ENCODE data around the gene SART3.
"Not testable (repeated sequence)": the region's sequence is repeated elsewhere in the genome, so short reads cannot be mapped to it uniquely, and the experiment has no call there.

Gene SART3

DNA sequence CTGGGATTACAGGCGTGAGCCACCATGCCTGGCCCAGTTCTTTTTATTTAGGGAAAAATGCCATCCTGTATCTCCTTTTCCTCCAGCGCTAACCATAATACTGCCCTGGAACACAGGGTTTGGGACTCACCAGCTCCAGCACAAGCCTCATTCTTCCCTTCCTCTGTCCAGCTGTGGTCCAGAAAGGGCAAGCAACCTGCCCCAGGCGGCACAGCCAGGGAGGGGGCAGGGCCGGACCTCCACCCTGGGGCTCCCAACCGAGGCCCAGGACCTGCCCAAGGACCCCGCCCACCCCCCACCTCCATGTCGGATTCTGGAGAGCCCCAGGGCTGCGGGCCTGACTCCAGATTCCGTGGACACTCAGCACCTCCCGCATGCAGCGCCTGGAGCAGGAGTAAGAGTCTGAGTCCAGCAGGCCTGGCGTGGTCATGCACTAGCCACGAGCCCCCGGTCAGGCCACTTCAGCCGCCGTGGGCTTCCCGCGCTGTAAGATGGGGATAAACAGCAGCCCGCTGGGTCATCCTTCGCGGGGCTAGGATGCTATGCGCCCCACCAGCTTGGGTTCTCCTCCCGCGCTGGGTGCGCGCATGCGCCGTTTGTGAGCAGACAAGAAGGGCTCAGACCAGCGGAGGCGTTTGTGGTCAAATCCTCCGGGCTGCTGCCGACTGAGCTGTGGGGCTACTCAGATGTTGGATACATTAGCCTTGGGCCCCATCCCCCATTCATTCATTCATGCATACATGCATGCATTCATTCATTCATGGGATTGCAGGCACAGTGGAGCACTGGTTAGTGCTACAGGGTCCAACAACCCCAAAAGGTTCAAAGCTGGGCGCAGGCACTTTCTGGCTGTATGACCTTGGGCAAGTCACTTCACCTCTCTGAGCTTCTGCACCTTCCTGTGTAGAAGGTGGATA, 20.6 kb upstream of the SART3 start:
- no peak for DNase-seq

DNA sequence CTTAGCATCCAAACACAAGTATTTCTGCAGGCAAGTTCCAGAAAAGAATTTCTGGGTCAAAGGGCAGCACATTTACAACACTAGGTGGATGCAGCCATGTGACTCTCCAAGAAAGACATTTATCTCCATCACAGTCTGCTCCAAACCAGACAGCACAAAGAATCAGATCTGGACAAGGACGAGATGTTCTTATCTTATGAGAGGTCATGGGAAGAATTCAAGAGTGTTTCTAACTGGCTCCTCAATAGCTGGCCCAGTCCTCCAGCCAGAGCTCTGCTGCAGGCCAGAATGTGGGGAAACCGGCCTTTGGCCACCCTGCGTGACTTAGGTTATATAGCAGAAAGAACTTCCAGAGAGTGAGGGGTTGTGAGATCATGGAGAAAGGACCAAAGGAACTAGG, 19.6 kb upstream of the SART3 start:
- DNase-seq = no peak

DNA sequence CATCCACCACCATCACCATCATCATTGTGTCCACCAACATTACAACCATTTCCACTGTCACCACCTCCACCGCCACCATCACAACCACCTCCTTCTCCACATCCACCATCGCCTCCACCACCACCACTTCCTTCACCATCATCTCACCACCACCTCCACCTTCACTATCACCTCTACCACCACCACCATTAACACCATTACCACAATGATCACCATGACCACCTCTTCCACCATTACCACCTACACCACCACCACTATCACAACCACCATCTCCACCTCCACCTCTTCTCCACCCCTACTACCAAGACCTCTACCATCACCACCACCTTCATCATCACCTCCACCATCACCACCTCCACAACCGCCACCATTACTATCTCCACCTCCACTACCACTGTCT, 17.8 kb upstream of the SART3 start:
- no peak for DNase-seq

DNA sequence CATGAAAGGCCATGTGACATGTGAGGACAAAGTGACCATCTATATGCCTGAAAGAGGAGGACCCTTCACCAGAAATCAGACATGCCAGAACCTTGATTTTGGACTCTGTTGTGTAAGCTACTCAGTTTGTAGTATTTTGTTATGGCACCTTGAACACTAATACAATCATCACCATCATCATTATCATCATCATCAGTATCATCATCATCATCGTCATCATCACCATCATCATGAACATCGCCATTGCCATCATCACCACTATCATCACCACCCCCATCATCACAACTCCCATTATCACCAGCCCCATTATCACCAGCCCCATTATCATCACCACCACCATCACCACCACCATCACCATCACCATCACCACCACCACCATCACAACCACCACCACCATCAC, 17.3 kb upstream of the SART3 start:
- DNase-seq = no peak

DNA sequence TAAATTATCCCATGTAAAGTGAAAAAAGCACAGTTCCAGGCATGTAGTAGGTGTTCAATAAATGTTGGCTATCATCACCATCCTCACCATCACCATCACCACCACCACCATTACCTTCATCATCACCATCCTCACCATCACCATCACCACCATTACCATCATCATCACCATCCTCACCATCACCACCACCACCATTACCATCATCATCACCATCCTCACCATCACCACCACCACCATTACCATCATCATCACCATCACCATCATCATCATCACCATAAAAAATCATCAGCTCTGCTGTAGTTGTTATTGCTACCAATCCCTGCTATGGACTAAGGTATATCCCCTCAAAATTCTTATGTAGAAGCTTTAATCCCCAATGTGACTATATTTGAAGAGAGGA, 16.5 kb upstream of the SART3 start:
- DNase-seq = no peak

DNA sequence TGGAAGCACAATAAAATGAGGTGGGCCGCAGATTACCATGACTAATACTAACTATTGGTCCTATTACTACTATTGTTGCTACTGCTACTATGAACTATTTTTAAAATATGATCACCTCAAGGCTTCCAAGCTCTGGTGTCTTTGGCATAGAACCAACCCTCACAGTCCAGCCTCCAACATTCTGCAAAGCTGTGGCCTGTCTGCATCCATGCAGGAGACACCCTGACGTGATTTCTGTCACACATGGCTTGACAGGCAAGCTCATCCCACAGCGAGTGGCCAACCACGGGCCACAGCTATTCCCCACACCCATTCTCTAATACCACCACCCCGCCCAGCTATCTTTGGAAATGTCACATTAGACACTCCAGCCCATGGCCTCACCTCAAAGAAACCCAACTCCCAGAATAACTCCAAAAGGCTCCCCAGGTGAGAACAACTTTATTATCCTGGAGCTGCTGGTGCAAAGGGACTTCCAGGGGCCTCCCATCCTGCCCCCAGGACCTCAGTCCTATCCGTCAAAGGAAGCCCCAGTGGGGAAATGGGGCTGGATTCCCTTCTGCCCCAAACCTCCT, 15.8 kb upstream of the SART3 start:
- peak; percentile 16 for DNase-seq

DNA sequence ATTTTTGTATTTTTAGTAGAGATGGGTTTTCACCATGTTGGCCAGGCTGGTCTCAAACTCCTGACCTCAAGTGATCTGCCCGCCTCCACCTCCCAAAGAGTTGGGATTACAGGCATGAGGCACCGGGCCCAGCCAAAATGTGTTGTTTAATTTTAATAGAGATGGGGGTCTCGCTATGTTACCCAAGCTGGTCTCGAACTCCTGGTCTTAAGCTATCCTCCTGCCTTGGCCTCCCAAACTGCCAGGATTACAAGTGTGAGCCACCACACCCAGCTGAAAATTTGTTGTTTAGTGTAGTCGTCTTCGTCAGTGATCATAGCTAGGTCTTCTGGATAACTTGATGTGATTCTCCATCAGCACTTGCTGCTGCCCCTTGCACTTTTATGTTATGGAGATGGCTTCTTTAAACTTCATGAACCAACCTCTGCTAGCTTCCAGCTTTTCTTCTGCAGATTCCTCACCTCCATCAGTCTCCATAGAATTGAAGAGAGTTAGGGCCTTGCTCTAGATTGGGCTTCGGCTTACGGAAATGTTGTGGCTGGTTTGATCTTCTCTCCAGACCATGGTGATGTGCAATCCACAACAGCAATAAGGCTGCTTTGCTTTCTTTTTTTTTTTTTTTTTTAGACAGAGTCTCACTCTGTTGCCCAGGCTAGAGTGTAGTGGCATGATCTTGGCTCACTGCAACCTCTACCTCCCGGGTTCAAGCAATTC, 14.4 kb upstream of the SART3 start:
- no peak for DNase-seq

DNA sequence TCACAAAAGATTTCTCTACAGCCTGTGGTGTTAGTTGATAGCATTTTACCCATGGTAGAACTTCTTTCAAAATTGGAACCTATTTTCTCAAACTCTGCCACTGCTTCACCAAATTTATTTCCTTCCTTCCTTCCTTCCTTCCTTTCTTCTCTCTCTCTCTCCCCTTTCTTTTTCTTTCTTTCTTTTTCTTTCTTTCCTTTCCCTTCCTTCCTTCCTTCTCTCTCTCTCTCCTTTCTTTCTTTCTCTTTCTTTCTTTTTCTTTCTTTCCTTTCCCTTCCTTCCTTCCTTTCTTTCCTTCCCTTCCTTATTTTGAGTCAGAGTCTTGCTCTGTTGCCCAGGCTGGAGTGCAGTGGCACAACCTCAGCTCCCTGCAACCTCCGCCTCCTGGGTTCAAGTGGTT, 13.3 kb upstream of the SART3 start:
- DNase-seq = not testable (repeated sequence)

DNA sequence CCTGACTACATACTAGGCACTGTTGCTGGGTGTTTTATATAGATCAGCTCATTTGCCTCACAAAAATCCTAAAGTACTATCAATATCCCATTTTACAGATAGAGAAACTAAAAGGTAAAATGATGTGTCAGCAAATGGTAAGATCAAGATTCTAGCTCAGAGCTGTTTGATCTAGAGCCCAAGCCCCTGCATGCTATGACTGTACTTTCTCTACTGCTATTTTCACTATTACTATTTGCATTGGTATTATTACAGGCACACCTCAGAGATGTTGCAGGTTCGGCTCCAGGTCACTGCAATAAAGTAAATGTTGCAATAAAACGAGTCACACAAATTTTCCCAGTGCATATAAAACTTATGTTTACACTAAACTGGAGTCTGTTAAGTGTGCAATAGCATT, 12.3 kb upstream of the SART3 start:
- DNase-seq = no peak

DNA sequence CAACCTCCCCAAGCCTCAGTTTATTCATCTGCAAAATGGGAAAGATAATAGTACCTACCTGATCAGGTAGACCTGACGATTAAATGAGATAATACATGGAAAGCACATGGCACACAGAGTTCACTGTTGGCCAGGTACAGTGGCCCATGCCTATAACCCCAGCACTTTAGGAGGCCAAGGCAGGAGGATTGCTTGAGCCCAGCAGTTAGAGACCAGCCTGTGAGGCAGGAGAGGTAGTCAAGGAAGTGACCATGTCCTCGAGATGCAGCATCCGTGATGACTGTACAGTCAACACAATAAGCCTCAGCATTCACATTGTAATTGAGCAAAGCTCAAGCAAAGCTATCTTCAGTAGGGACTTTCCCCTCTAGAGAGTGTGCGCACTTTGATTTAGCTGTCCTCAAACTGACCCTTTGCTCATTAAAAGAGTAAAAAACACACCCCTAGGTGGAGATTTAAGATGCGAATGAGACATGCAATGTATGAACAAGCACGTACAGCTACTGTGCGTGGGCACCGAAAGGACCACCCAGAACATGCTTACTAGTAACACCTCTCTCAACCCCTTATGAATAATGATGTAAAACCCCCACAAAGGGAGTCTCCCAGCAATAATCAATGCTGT, 11.3 kb upstream of the SART3 start:
- DNase-seq = no peak

DNA sequence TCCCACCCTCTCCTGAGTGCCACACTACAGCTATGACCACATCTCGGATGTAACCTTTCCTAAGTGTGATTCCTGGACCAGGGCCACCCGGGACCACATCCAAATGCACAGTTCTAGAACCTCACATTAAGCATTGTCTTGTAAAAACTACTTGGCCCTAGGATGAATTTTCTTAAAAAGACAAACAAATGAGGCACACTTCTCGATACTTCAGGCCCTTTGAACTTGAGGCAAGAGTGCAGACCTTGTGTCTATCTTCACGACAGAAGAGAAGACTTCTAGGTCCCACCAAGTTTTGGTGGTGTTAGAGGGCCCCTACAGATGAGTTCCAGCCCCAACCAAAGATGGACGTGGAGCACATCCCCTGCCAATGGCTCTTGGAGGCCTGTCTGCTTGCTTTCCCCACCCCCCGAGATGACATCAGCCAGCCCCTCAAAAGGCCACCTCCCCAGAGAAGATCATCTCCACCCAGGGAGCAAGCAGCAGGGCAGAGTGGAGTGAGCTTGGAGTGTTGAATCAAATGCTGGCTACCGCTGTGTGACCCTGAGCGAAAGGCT, 10.7 kb upstream of the SART3 start:
- DNase-seq = no peak

DNA sequence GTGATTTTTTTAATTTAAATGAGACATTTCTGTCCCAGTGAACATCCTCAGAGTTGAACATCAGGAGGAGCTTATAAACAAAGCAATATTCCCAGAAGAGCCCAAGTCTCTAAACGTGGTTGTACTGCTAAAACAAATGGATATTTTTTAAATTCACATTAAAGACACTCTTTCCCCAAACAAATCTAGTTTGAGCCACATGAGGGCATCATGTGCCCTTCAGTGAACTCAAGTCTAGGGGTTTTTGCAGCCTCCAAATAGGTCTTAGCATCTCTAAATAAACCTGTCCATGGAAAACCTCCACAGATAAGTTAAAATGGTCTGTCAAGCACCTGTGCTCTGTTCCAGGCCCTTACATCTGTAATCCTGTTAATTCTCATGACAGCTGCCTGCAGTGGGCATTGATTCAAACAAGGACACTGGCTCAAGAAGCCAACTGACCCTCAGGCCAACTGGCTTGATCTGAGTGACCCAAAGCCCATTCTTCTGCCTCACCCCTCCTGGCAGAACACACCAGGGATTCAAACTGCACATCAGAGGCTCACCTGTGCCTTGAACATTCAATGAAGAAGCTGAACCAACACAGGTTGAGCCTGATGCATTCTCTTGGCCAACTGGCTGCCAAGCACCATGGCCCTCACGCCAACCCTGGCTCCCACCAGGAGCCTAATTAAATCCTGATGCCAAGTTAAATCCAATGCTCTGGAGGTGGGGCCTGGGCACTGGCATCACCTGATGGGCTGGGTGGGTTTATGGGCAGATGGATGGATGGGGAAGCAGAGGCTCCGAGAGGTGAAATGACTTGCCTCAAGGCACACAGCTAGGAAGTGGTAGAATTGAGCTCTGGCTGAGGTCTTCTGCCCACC, 10.0 kb upstream of the SART3 start:
- DNase-seq = peak; percentile 32

DNA sequence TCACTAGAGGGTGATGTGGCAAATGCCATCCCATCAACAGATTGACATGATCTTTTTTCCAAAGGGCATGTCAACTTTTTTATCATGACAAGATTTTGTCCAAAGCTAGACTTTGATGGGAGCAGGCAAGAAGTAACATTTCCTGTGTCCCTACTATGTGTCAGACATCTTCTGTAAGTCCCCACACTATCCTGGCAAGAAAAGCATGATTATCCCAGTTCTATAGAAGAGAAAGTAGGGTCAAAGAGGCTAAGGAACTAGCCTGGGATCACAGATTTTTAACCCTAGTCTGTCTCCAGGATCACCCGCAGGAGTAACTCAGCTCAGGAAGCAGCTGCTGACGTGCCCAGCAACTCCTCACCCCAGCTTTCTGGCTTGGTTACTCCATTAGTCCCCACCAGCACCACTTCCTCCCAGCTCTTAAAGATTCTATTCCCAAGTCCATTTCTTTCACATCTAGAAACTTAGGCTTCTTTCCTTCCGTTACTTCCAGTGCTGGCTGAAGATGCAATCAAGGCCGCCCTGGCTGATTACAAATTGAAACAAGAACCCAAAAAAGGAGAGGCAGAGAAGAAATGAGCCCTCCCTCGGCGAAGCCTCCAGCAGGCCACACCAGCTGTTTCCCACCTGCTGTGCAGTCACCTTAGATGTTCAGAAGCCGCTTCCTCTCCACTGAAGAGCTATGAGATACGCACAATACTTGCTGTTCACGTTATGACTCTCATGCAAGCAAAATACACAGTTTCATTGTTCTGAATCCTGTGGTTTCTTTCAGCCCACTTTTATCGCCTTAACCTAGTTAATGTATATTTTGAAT, 7.6 kb upstream of the SART3 start:
- no peak for DNase-seq

DNA sequence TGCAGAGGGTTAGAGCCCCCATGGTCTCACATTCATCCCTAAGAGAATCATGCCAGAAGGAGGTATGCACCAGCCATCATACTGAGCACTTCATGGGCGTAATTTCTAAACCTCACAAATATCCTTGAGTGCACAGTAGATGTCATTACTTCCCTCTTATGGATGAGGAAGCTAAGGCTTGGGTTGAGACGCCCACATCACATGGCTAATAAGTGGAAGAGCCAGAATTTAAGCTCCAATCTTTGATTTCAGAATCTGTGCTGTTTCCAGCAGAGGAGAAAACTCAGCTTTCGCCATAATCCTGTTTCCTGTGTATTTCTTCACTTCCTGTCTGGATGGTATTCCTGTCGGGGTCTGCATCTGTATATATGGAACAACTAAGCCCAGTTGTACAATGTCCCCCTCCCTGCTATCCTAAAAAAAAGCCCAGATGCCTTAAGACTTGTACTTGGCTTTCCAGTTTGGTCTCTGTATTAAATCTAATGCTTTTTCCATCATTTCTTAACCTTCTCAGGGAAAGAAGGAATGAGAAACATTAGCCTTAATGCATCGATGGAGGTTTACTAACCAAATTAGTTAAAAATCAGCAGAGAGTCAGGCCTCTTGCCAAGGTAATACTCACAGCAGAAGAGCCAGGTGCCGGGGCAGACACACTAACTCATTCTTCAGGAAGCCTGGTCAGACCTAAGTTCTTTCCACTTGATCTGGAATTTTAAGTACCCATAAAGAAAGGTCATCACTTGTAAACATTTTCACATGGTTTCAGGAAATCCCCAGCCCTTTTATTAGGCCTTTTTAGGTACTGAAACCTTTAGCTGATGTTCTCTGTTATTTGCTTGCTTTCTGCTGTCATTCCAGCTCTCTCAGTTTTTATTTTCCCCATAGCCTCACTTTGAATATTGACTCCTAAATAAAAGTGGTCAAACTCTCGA, 6.7 kb upstream of the SART3 start:
- DNase-seq = peak; percentile 36

DNA sequence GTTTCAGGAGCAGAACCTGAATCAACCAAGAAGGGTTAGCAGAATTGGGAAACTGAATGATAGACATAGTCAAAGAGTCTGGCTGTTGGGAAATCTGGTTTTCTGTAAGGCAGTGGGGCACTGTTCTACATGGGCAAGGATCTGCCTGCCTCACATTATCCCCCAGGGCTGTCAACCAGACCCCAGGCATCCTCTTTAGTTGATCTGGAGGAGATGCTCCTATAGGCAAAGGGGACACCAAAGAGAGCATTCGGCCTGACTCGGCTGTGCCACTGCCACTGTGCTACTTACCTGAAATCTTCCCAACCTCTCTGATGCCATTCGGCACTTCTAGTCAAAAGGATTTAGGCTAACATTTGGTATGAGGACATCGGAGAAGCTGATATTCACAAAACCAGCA, 5.5 kb upstream of the SART3 start:
- DNase-seq = no peak

DNA sequence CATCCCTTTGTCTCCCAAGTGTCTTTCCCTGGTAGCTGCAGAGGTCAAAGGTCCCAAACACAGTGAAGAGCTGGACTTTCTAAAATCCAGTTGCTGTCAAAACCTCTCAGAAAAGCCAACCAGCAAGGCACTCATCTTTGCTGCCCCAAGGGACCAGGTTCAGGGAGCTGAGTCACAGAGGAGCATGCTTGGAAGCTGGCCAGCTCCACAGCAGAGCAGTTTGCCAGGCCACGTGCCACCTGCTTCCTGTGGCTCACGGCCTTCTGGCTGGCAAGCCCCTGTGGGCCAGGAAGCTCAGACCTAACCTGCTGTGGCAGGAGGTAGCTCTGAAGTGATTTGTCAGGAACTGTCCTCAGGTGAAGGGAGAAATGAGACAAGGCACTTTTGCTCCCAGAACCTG, 5.0 kb upstream of the SART3 start:
- DNase-seq = peak; percentile 16

DNA sequence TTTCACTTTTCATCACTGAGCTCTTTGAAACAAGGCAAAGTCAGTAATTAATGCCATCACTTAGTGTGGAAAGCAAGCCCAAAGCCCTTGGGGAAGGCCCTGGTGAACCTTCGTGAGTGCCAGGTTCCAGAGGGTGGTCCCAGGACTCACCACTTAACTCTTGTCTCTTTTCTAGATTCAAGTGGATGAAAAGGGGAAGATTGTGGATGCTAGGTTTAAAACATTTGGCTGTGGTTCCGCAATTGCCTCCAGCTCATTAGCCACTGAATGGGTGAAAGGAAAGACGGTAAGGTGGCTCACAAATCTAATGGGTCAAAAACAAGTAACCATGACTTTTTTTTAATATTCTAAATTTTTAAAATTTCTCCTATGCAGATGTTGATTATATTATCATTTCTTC, 4.2 kb upstream of the SART3 start:
- DNase-seq = no peak

DNA sequence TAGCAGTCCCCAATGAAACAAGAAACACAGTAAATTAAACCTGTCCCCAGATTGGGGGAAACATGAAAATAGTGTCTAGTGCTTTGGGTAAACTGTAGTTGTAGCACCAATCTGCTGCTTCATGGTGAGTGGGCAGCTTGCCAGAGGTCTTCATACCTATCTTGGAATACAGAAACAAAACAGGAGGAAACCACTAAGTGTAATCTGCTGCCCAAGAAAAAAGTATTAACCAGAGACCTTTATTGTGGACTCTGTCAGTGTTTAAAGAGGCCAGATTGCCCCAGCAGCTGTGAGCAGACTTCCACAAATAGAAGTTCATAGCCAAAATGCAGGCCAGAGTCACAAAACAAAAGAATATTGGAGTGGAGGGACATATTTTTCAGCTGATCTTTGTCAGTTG, 3.8 kb upstream of the SART3 start:
- no peak for DNase-seq

DNA sequence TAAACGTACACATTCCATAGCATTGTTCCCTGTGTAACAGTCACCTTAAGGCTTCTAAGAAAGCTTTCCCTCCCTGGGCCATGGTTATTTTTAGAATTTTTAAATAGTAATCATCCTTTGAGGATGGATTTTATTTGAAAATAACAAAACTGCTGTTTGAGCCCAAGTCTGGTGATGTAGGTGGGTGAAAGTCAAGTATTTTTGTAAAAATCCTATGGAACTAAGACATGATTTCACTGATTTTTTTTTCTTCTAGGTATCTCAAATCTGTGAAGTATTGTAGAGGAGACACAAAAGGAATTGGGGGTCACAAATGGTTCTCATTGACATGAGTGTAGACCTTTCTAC, 2.8 kb upstream of the SART3 start:
- DNase-seq = no peak

DNA sequence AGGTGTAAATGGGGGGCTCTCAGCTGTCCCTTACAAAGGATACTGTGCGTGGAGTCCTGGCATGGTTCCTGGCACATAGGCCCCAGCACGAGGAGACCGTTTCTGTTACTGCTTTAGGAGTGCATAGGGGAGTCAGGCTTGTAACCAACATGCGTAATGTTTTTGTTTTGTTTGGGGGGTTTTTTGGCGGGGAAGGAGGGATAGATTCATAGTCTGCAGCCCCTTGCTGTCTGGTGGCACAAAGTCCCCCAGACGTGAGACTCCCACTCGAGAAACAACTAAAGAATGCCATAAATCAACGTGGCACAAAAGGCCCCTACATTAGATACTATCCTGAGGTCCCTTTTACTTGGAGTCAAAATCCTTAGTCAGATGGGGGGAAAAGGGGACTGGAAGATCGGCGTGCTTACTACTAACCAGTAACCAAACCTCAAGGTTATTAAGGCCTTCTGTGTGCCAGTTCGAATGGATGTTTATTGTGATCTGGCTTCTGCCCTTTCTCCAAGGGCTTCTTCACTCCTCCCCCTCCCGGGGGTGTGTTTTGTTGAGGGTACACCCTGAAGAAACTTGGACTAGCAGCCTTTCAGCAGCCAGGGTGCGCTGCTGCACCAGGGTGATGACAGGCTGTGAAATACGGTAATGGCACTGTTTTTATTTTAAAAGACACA, 2.3 kb upstream of the SART3 start:
- peak; percentile 67 for DNase-seq
